M059J (cell line): Measurements from ENCODE around the gene MINPP1. TPM values are rescaled to one million over a fixed set of nuclear protein-coding genes. Genes with fewer than 3 reads are reported as not detected.

ENCODE experiments used
- DNase-seq: peaks from one replicate; pipeline ENCODE4 v3.0.0-alpha.2; 2012; ENCODE audit warnings: low read depth
- total RNA-seq: library from RNA; depleted of rRNA; stranded (reverse); fragments of >200 nt; shearing (Covaris generic); gene quantifications from 2 replicates; pipeline ENCODE4 v1.2.3, GENCODE V29; 2014

Gene MINPP1
- total RNA-seq, 1 experiment from 2014 or later = 61.4 TPM

DNA sequence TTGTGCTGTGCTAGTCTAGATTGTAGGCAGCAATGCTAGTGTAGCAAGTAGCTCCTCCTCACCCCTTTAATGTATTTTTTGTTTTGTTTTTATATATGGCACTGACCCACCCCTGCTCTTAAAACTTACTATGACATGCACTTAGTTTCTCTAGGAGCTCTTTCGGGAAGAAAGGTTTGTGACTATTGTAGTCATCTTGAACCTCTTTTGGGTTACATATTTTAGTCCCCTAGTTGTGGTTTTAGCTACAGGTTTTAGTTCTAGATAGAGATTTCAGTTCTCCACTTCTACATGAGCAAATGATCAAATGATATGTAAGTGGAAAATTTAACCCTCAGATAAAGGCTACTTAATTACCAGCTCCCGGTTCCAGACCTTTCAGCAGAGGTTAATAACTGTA is 14.9 kb downstream of the MINPP1 start:
- no peak for DNase-seq

- no peak for DNase-seq
Measured at GRCh38 chr10:87523731-87524130, 19.0 kb downstream of the MINPP1 start.

GRCh38 chr10:87524296-87524695 is 19.6 kb downstream of the MINPP1 start:
- DNase-seq = no peak

- DNase-seq = peak; percentile 44
Measured at GRCh38 chr10:87531908-87532622, 27.4 kb downstream of the MINPP1 start.

GRCh38 chr10:87532696-87533095 is 28.0 kb downstream of the MINPP1 start:
- no peak for DNase-seq

- DNase-seq = no peak
Measured at GRCh38 chr10:87534173-87534858, 29.6 kb downstream of the MINPP1 start.

DNA sequence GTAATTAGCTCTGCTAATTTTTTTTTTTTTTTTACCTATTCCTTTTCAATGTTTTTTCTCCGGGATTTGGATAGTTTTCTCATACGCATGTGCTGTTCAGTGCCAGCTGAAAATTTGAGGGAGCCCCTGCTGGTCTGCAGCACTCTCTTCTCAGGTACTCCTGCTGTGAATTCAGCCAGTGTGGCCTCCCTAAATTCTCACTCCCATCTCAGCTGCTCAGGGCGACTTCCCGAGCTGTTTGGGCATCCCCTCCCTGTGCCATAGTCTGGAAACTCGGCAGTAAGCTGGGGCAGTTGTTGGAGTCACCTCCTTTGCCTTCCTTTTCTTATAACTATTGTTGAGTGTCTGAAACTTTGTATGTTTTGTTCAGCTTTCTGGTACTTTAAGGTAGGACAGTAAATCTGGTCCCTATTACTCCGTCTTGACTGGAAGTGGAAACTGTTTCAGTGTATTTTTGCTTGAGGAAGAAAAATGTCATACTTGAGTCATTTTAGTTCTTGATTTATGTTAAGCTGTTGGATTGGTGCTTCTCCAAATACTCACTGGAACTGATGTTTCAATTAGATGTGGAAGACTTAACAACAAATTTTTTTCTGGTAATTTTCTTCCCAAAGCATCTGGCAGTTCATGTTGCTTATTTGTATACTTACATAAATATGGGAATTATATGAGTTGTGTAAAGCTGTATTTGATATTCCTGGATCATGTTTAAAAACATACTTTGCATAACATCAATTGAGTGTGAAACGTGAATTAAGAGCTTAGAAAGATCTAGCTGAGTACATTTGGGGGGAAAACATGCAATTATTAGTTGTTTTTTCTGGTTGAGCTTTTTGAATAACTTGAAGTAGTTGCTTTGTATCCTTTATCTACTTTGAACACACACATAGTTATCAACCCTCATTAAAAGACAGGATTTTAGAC is 33.7 kb downstream of the MINPP1 start:
- DNase-seq = peak; percentile 30

- DNase-seq = peak; percentile 80
Measured at GRCh38 chr10:87541114-87541513, 36.4 kb downstream of the MINPP1 start.

DNA sequence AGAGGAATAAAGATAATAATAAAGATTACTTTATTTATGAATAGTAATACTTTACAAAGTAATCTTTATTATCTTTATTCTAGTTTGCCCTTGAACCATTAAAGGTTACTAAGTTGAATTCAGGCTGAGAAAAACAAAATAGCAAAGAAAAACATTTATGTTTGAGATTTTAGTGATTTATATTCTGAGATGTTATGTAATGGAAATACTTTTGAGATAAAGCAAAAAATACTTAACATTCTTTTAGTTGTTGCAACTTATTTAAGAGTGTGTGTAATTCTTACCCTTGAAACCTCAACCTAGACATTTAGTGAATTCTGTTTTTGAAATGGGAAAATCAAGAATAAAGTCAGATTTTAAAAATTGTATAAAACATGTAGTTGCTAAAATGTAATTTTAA is 40.0 kb downstream of the MINPP1 start:
- DNase-seq = no peak

DNA sequence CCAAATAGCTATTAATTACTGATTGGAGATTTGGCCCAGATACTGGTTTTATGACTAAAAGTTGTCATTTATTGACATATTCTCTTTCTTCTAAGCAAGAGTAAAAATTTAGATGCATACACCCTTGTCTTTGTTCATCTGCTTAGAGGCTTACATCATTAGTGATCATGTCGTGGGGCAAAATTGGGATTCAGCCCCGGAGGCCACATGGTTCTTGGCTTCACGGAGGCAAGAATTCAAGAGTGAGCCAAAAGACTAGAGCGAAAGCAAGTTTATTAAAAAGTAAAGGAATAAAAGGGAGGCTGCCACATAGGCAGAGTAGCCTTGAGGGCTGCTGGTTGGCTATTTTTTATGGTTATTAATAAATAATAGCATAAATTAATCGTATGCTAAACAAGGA is 41.1 kb downstream of the MINPP1 start:
- DNase-seq = no peak

DNA sequence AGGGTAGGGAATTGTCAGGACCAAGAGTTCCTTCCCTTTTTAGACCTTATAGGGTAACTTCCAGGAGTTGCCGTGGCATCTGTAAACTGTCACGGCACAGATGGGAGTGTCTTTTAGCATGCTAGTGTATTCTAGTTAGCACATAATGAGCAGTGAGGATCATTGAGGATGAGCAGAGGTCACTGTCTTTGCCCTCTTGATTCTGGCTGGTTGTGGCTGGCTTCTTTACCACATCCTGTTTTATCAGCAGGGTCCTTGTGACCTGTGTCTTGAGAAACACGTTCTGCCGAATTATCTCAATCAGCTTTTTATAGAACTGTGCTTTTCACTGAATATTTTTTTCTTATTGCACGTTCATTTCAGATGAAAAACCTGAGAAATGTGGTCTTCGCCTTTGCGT is 41.5 kb downstream of the MINPP1 start:
- DNase-seq = peak; percentile 65

- peak; percentile 56 for DNase-seq
Measured at GRCh38 chr10:87546971-87547413, 42.3 kb downstream of the MINPP1 start.

- DNase-seq = peak; percentile 77
Measured at GRCh38 chr10:87547734-87548311, 43.1 kb downstream of the MINPP1 start.

DNA sequence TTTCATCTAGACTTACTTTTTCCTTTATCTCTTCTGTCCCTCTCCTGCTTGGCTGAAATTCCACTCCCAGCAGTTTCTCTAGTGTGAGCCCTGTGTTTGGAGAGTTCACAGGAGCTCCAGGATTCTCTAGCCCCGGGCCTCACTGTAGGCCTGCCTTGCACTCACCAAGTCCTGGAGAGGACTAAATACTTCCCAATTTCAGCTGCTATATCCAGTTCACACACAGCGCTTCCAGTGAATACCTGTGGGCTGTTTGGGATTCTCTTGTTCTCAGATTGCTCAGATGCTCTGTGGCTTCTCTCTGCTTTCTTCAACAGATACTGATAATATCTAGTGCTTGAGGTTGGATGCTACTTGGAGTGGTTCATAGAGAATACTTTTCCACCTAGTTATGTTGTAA is 46.0 kb downstream of the MINPP1 start:
- DNase-seq = peak; percentile 48

GRCh38 chr10:87551326-87551725 is 46.6 kb downstream of the MINPP1 start:
- no peak for DNase-seq

- no peak for DNase-seq
Measured at GRCh38 chr10:87552248-87552929, 47.7 kb downstream of the MINPP1 start.

- DNase-seq = no peak
Measured at GRCh38 chr10:87557409-87557808, 52.7 kb downstream of the MINPP1 start.

DNA sequence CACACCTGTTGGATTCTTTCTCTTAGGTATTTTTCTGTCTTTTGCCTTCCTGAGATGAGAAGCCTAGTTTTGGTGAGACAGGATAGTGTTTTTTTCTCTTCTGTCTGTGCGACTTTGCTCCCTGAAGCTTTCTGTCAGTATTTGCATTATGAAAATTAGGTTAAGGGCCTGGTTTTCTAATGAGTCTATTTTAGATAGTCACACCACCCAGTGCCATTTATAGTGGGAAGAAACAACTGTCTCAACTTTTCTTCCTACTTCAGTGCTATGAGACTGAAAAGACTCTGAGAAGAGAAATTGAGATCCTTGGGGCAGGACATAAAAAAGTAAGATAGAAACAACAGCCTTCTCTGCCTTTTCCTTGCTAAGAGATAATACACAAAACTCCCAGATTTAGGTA is 53.6 kb downstream of the MINPP1 start:
- no peak for DNase-seq

DNA sequence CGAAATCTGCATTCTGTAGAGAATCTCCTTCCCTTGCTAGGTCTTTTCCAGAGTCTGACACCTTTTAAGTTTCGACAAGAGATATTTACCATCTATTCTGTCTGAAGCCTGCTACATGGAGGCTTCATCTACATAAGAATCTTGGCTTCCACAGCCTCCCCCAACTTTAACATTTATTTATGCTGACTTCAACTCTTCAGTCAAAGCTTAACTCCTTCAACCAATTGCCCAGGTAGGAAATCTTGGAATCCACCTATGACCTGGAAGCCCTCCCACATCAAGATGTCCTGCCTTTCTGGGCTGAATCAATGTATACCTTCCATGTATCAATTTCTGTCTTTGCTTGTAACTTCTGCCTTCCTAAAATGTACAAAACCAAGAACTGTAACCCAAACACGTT is 54.7 kb downstream of the MINPP1 start:
- DNase-seq = no peak

GRCh38 chr10:87560495-87561129 is 55.9 kb downstream of the MINPP1 start:
- no peak for DNase-seq

GRCh38 chr10:87562750-87563149 is 58.1 kb downstream of the MINPP1 start:
- DNase-seq = no peak
